SH-SY5Y (cell line): ENCODE measurements around the gene COX7A2.

Experiments
- GATA2 ChIP-seq: IDR thresholded peaks from 2 replicates; pipeline ENCODE4 v1.6.1; 2011; ENCODE audit warnings: mild to moderate bottlenecking, low read depth, low read length
- GATA3 ChIP-seq: IDR thresholded peaks from 2 replicates; pipeline ENCODE4 v1.6.1; 2011; ENCODE audit warnings: low read depth, mild to moderate bottlenecking, low read length, moderate library complexity

- TF ChIP-seq GATA2 (no peak), GATA3 (no peak)
Observed at GRCh38 chr6:75286955-75287354, 43.4 kb upstream of the COX7A2 start.
